ENCODE results near the gene TLL1.

DNA sequence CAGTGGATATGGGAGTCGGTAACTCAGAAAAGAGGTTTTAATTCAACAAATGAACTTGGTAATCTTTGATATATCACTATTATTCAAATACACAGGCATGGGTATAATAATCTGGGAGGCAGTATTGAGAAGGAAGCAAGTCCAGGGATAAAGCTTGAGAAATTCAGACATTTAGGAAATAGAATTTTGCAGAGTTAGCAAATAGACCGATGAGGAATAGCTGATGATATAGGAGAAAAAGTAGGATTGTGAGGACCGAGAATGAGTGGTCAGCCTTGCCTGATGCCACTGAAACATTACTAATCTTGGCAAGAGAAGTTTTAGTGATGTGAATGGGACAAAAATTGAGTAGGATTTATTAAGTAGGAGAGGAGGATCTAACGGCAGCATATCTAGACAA lies 71.9 kb downstream of the TLL1 start:
- TF ChIP-seq, protein P1, sequence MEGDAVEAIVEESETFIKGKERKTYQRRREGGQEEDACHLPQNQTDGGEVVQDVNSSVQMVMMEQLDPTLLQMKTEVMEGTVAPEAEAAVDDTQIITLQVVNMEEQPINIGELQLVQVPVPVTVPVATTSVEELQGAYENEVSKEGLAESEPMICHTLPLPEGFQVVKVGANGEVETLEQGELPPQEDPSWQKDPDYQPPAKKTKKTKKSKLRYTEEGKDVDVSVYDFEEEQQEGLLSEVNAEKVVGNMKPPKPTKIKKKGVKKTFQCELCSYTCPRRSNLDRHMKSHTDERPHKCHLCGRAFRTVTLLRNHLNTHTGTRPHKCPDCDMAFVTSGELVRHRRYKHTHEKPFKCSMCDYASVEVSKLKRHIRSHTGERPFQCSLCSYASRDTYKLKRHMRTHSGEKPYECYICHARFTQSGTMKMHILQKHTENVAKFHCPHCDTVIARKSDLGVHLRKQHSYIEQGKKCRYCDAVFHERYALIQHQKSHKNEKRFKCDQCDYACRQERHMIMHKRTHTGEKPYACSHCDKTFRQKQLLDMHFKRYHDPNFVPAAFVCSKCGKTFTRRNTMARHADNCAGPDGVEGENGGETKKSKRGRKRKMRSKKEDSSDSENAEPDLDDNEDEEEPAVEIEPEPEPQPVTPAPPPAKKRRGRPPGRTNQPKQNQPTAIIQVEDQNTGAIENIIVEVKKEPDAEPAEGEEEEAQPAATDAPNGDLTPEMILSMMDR (IDR thresholded peaks at IDR 0.05), result no peak
- no peak for TF ChIP-seq JAZF1 (CRISPR knock-in tag; IDR thresholded peaks at IDR 0.05)
- no peak for TF ChIP-seq FOXP1 (CRISPR knock-in tag; IDR thresholded peaks at IDR 0.05; ENCODE audit: borderline replicate concordance)
- no peak for TF ChIP-seq MAX (CRISPR knock-in tag; IDR thresholded peaks at IDR 0.05)
- no peak for TF ChIP-seq ESRRA (CRISPR knock-in tag; IDR thresholded peaks at IDR 0.05; ENCODE audit: borderline replicate concordance)
- TF ChIP-seq, protein P2, sequence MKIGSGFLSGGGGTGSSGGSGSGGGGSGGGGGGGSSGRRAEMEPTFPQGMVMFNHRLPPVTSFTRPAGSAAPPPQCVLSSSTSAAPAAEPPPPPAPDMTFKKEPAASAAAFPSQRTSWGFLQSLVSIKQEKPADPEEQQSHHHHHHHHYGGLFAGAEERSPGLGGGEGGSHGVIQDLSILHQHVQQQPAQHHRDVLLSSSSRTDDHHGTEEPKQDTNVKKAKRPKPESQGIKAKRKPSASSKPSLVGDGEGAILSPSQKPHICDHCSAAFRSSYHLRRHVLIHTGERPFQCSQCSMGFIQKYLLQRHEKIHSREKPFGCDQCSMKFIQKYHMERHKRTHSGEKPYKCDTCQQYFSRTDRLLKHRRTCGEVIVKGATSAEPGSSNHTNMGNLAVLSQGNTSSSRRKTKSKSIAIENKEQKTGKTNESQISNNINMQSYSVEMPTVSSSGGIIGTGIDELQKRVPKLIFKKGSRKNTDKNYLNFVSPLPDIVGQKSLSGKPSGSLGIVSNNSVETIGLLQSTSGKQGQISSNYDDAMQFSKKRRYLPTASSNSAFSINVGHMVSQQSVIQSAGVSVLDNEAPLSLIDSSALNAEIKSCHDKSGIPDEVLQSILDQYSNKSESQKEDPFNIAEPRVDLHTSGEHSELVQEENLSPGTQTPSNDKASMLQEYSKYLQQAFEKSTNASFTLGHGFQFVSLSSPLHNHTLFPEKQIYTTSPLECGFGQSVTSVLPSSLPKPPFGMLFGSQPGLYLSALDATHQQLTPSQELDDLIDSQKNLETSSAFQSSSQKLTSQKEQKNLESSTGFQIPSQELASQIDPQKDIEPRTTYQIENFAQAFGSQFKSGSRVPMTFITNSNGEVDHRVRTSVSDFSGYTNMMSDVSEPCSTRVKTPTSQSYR (CRISPR knock-in tag; IDR thresholded peaks at IDR 0.05), result no peak
- no peak for TF ChIP-seq E2F5 (CRISPR knock-in tag; IDR thresholded peaks at IDR 0.05)

All from WTC11 (cell line).